ENCODE data around the gene TRIM67. TPM values are rescaled to one million over a fixed set of nuclear protein-coding genes. Genes with fewer than 3 reads are reported as not detected.
A peak's percentile ranks its signal among the peaks of the same experiment; 100 is the strongest.

Gene TRIM67
- total and polyA plus RNA-seq, 9 of the 15 experiments (the other 6 are each of a cell fraction or from before 2014, with no cell fraction given) = 0.04 to 0.60 (median 0.31) TPM

- intact Hi-C loops (cut with micrococcal nuclease) = no loop called here
- 0% methylated on average over 1 of the region's 1 CpG for WGBS (ENCODE audit: insufficient coverage, low coverage, missing lambda C conversion rate)
- H3K4me3 ChIP-seq = no peak overlapping the region
Observed at GRCh38 chr1:231151811-231152210, 10.0 kb upstream of the TRIM67 start.

GRCh38 chr1:231153726-231154125 is 8.1 kb upstream of the TRIM67 start:
- peak; percentile 52; the same call in 1 of the 2 replicates for TF ChIP-seq C11orf30 (IDR thresholded peaks at IDR 0.05; ENCODE audit: low read depth)
- TF ChIP-seq MAFG (tag; conservative IDR thresholded peaks at IDR 0.05) = peak; percentile 33; the same call in 1 of the 2 replicates
- peak; percentile 65 for TF ChIP-seq ZNF316 (IDR thresholded peaks at IDR 0.05)
- TF ChIP-seq TFE3 (CRISPR knock-in tag; IDR thresholded peaks at IDR 0.05) = no peak
- Histone ChIP-seq H2AFZ (ENCODE audit: low read depth, low read length) (no peak overlapping the region), H3K27ac (ENCODE audit: extremely low read depth, low read depth, low read length) (no peak overlapping the region), H3K9me3 (replicated peaks; ENCODE audit: control insufficient read depth, insufficient read depth, low read depth, low read length) (no peaks in the 10 kb centered on the region), H4K20me1 (replicated peaks; ENCODE audit: control insufficient read depth, insufficient read depth, low read length) (no peaks in the 10 kb centered on the region), H3K9me1 (ENCODE audit: control insufficient read depth, insufficient read depth, low read length) (no peaks in the 10 kb centered on the region), H3K4me1 (replicated peaks in 1 of 2; ENCODE audit: control insufficient read depth in 2 of 2, insufficient read depth in 2 of 2, low read length in 2 of 2) (peaks cover 0 to under 1% of the 10 kb centered on the region in 2 experiments; a peak in 2 of 5 replicates), H3K4me2 (ENCODE audit: insufficient read depth, low read length) (no peak overlapping the region), H3K9ac (ENCODE audit: insufficient read depth in 1 of 2, low read depth in 2 of 2, low read length in 2 of 2) (no peak overlapping the region), H3K27me3 (ENCODE audit: control insufficient read depth in 2 of 2, insufficient read depth in 2 of 2, low read length in 2 of 2) (no peaks in the 10 kb centered on the region; a peak in 1 of 5 replicates), H3K4me3 (no peak overlapping the region), H3K36me3 (ENCODE audit: control insufficient read depth, insufficient read depth, low read length) (no peaks in the 10 kb centered on the region), H3K79me2 (ENCODE audit: control insufficient read depth, insufficient read depth, low read length) (no peaks in the 10 kb centered on the region)
- WGBS (ENCODE audit: insufficient coverage, low coverage, missing lambda C conversion rate) = 3% methylated on average over 2 of the region's 2 CpGs
- intact Hi-C loops (cut with micrococcal nuclease) = no loop called here
- DNase-seq (ENCODE audit: extremely low read depth in 1 of 4, low spot score in 3 of 4) = no peak
- ChIA-PET POLR2A (interaction anchor here (0.9 to 1.2 kb wide), 2 partner anchors 12 to 18 kb away, joined by 3 read pairs; no protein-coding TSS in a partner anchor), CTCF (ENCODE audit: low intra/inter-chr PET ratio) (no interaction called here)
- BruUV-seq (replicated peaks) = no TSS peak
- ATAC-seq = no peak
- no peak for FAIRE-seq
- in situ Hi-C loops (cut with MboI) = no loop called here

More at GRCh38 chr1:231151811-231152210, 10.0 kb upstream of the TRIM67 start:
- no peak overlapping the region for H3K4me2 ChIP-seq (ENCODE audit: insufficient read depth, low read length)
- no peak for DNase-seq (ENCODE audit: extremely low read depth in 1 of 4, low spot score in 3 of 4)
- ChIA-PET CTCF (ENCODE audit: low intra/inter-chr PET ratio) (no interaction called here), POLR2A (interaction anchor here (1.1 to 1.6 kb wide), 2 partner anchors 9 to 17 kb away, joined by 3 to 5 read pairs; no protein-coding TSS in a partner anchor)
- no peak for ATAC-seq
- no peak for FAIRE-seq
- H3K27me3 ChIP-seq (ENCODE audit: control insufficient read depth in 2 of 2, insufficient read depth in 2 of 2, low read length in 2 of 2) = peaks cover 0 to 3% of the 10 kb centered on the region in 2 experiments; a peak in 2 of 5 replicates
- H3K27ac ChIP-seq (ENCODE audit: extremely low read depth, low read depth, low read length) = no peak overlapping the region
- H3K9me3 ChIP-seq (replicated peaks; ENCODE audit: control insufficient read depth, insufficient read depth, low read depth, low read length) = no peaks in the 10 kb centered on the region
- no peaks in the 10 kb centered on the region for H3K79me2 ChIP-seq (ENCODE audit: control insufficient read depth, insufficient read depth, low read length)
- H2AFZ ChIP-seq (ENCODE audit: low read depth, low read length) = no peak overlapping the region
- H3K9me1 ChIP-seq (ENCODE audit: control insufficient read depth, insufficient read depth, low read length) = no peaks in the 10 kb centered on the region
- no peaks in the 10 kb centered on the region for H3K4me1 ChIP-seq (replicated peaks in 1 of 2; ENCODE audit: control insufficient read depth in 2 of 2, insufficient read depth in 2 of 2, low read length in 2 of 2)
- H4K20me1 ChIP-seq (replicated peaks; ENCODE audit: control insufficient read depth, insufficient read depth, low read length) = no peaks in the 10 kb centered on the region
- no TSS peak for BruUV-seq (replicated peaks)
- H3K9ac ChIP-seq (ENCODE audit: insufficient read depth in 1 of 2, low read depth in 2 of 2, low read length in 2 of 2) = no peak overlapping the region
- in situ Hi-C loops (cut with MboI) = no loop called here
- TF ChIP-seq CBFA2T3 (IDR thresholded peaks at IDR 0.05) = no peak
- no peaks in the 10 kb centered on the region for H3K36me3 ChIP-seq (ENCODE audit: control insufficient read depth, insufficient read depth, low read length)

Measured in K562 (cell line).